ENCODE data around the gene HSP90AB1. TPM values are rescaled to one million over a fixed set of nuclear protein-coding genes. Genes with fewer than 3 reads are reported as not detected.
A peak's percentile ranks its signal among the peaks of the same experiment; 100 is the strongest.

HSP90AB1 gene
- total RNA-seq, 1 experiment from 2014 or later: 5,432 TPM

DNA sequence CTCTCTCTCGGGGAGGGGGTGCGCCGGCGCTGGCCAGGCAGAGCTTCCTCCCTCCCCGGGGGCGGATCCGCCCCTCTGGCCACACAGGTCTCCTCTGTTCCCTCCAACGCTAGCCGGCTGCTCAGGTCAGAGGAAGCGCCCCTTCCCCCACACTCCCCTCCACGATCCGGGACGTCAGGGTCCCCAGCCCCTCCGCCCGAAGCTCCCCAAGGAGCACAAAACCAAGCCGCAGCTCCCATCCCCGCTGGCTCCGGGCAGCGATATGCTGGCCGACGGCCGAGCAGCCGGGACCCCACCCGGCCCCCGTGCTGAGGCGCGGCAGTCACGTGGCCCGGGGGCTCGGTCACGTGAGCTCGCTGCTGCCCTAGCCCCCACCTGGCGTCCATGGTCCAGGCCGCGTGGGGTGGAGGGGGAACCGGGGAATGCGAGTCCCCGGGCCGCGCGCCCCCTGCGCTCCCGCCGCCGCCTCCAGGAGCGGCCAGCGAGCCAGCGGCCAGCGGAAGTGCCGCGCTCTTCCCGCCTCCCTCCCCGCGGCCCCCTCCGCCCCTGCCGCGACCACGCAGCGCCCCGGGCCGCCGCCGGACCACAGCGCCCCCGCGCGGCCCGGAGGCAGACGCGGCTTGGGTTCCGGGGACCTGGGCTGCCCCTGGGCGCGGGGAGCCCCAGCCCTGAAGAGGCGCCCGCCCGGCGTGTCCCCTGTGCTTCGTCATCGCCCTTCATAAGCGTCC, 10.3 kb downstream of the HSP90AB1 start, which contains the start of gene SLC35B2:
SLC35B2 (minus strand) TSS at position 504 of the 728 bp plus-strand sequence; CDS start at position 386, 118 bp downstream.
- peak; percentile 98 for DNase-seq
- H3K9me3 ChIP-seq: no peaks in the 10 kb centered on the region
- H3K4me3 ChIP-seq: peak within 1 kb of the TSS; percentile 96
- no peaks in the 10 kb centered on the region for H3K27me3 ChIP-seq
- peaks cover 72% of the 10 kb centered on the region for H3K36me3 ChIP-seq

DNA sequence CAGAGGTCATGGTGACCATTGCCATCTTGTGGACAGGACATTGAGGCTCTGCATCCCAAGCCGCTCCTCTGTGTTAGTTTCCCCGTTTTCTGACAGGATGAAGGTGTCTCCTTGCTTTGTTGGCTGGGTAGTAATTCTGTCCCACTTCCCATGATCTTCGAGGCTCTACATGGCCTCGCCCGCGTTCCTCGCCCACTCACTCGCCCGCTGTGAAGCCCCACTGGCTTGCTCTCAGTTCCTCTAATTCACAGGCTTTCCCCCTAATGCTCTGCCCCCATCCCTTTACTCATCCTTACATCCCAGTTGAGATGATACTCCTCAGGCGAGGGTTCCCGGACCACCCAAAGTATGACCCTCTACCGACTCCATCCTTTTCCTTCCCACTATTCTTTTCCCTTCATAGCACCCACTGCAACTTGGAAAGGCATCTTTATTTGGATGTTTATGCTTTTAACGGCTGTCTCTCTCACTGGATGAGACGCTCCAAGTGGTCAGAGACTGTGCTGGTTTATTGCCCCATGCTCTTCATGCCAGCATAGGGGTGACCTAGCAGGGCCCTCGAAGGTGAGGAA, 10.9 kb downstream of the HSP90AB1 start:
- Histone ChIP-seq H3K9me3 (no peaks in the 10 kb centered on the region), H3K4me3 (peak overlapping the region; percentile 96), H3K36me3 (peaks cover 67% of the 10 kb centered on the region), H3K27me3 (no peaks in the 10 kb centered on the region)
- no peak for DNase-seq

DNA sequence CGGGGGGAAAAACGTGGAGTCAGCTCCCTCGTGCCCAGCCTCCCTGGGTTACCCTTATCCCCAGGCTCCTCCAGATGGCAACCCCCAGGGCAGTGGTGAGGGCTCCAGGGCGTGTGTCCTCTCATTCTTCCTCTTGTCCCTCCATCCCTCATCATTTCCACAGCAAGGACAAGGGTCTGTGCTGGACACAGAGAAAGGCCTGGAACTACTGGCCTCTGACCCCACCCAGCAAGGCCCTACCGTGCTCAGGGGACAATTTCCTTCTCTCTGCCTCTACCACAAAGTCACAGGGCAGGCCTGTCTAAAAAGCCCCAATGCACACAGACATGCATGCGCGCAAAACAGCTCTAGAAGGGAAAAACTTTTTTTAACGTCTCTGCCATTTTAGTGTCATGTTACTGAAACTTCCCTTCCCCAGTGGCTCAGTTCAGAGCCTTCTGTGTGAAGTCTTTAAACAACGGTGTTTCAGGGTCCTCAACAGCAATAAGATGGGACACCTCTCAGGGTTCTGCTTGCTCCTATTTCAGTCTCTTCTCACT, 11.5 kb downstream of the HSP90AB1 start:
- Histone ChIP-seq H3K36me3 (peaks cover 61% of the 10 kb centered on the region), H3K4me3 (no peak overlapping the region), H3K9me3 (no peaks in the 10 kb centered on the region), H3K27me3 (no peaks in the 10 kb centered on the region)
- DNase-seq: no peak

DNA sequence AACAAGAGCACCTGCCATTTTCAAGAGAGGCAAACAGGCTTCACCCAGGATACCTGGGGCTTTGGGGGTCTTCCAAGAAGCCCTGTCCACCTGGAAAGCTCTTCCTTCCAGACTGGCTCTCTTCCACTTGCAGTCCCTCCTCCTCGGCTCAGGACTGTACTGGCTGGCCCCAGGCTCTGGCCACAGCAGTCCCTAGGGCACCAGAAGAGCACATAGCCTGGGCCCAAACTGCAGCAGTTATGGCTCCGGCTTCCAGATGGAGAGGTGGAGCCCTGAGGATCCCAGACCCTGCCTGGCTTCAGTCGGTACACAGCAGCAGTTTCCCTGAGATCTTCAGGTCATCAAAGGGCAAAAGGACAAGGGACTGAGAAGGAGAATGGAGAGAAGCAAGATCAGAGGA, 12.0 kb downstream of the HSP90AB1 start:
- DNase-seq: no peak
- no peak overlapping the region for H3K4me3 ChIP-seq
- H3K36me3 ChIP-seq: peaks cover 58% of the 10 kb centered on the region
- H3K9me3 ChIP-seq: no peaks in the 10 kb centered on the region
- no peaks in the 10 kb centered on the region for H3K27me3 ChIP-seq

DNA sequence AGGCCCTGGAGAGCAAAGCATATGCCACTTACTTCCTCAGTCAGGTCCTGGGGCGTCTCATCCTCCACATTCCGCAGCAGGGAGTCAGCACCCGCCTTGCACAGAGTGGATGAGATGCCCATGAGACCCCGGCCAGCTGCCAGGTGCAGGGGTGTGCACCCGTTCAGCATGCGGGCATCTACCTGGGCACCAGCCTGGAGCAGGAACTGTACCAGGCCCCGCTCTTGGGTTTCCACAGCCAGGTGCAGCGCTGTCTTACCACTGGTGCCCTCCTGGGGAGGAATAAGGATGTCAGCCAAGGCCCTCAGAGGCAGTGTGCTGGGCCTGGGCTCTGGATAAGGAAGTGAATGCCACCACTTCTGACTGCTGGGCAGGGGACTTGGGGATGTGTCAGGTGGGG, 13.1 kb downstream of the HSP90AB1 start:
- no peaks in the 10 kb centered on the region for H3K27me3 ChIP-seq

DNA sequence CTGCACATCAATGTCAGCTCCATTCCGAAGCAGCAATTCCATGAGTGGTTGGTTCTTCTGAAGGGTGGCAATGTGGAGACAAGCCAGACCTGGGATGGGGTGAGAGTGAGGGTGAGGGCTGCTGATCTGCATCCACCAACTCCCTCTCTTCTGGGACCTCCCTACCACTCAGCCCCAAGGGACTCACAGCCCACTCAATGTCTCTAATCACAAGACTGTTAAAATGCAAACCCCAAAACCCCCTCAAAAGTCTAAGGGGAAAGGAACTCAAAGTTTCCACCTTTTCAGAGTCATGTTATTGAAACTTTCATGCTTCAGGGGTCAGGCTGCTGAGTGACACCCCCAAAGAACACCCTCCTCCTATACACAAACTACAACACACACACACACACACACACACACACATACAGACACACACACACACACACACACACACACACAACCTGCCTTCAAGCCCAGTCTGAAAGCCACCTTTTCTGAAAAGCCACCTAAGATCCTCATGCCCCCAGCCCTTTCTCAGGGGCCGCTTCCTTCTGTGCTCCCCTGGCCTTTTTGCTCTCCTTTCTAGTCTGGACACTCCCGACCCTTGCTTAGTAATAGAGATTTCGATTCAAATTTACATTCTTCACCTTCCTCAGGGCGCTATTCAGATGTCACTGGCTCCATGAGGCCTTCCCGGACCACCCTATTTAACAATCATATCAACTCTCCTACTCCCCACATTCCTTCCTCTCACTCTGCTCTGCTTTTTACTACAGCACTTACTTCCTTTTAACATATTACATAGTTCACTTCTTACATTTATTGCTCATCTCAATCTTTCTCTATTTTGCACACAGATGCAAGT, 13.8 kb downstream of the HSP90AB1 start:
- Histone ChIP-seq H3K4me3 (no peak overlapping the region), H3K9me3 (no peaks in the 10 kb centered on the region), H3K36me3 (peaks cover 40% of the 10 kb centered on the region), H3K27me3 (no peaks in the 10 kb centered on the region)
- DNase-seq: no peak

More for the DNA sequence above, 13.1 kb downstream of the HSP90AB1 start:
- no peaks in the 10 kb centered on the region for H3K9me3 ChIP-seq
- DNase-seq: no peak
- no peak overlapping the region for H3K4me3 ChIP-seq
- H3K36me3 ChIP-seq: peaks cover 47% of the 10 kb centered on the region

DNA sequence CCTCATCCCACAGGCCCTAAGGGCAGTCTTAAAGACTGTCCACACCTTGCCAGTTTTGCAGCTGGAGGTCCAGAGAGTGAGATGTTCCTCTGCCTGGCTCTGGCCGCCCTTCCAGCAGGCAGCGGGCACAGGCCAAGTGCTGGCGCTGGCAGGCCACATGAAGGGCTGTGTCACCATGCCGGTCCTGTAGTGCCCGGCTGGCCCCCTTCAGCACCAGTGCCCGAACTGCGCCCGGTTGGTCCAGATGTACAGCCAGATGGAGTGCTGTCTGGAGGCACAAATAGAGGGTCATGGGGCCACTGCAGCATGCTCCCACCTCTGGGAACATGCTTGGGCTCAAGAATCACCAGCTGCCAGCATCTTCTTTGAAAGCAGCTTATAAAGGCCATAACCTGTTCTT, 14.7 kb downstream of the HSP90AB1 start:
- no peak for DNase-seq
- no peaks in the 10 kb centered on the region for H3K9me3 ChIP-seq
- peaks cover under 1% of the 10 kb centered on the region; the same call in 1 of the 2 replicates for H3K27me3 ChIP-seq
- H3K36me3 ChIP-seq: peaks cover 31% of the 10 kb centered on the region
- no peak overlapping the region for H3K4me3 ChIP-seq

DNA sequence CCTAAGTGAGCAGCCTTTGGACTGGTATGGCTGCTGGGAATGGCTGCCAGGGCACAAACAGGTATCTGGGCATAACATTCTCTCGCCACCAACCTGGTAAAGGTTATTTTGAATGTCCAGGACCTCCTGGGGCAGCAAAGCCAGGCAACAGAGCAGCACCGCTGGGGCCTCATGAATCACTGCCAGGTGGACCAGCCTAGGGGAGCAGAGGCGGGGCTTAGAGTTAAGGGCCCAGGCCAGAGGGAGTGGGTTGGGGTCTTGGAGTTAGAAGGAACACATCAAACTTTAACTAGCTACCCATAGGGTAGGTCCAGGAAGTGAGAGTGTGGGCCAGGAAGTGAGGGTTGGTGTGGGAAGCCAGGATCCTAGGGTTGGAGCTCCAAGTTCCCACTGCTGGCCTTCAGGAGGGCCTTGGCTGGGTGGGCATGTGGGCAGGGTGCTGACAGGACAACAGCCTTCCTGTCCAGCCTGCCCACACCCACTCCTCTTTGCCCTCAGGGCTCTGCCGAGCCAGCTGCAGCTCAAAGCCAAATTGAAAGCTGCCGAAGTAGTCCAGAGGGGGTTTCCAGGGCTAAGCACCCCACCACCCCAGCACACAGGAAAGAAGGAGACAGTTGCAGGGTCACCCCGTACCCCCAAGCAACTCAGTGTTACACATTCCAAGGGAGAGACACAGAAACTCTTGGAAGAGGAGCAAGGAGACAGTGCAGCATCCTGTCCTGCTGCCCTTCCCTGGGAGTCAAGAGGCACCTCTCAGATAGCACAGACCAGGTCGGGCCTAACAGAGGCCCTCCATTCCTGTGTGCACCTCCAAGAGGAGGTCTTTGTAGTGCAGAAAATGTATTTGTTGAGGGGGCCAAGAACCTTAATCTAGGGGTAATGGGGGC, 15.8 kb downstream of the HSP90AB1 start:
- Histone ChIP-seq H3K36me3 (peaks cover 25% of the 10 kb centered on the region), H3K4me3 (no peak overlapping the region), H3K9me3 (no peaks in the 10 kb centered on the region), H3K27me3 (peaks cover 4% of the 10 kb centered on the region)
- no peak for DNase-seq

DNA sequence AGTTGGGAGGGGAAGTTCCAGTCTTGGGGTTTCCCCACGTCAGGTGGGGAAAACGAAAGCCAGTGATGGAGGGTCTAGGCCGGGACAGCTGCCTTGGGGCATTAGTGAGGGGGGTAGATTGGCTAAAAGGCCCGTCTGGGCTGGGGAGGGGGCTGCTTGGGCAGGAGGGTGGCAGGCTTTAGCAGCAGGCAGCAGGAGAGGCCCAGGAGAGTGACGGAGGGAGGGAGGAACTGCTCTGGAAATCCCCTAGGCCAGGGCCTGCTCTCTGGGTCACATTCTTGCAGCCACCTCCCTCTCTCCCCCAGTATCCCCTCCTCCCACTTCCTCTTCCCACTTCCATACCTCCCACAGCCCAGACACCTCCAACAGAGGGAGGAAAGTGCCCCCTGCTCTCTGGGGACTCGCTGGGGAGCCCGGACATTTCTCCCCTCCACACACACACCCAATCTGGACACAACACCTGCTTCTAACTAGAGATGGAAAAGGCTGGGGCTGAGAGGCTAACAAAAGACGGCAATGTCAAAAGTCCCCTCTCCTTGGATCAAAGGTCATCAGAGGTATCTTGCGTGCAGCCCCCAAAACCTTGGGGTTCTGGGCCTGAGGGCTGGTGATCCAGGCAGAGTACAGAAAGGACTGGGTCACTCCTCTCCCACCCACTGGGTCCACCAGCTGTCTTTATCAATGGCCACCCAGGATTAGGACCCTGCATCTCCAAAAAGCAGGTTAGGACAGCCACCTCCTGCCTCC, 16.6 kb downstream of the HSP90AB1 start:
- Histone ChIP-seq H3K36me3 (peaks cover 25% of the 10 kb centered on the region), H3K27me3 (peaks cover 8% of the 10 kb centered on the region), H3K4me3 (no peak overlapping the region; the same call in 1 of the 2 replicates), H3K9me3 (no peaks in the 10 kb centered on the region)
- DNase-seq: peak; percentile 53

DNA sequence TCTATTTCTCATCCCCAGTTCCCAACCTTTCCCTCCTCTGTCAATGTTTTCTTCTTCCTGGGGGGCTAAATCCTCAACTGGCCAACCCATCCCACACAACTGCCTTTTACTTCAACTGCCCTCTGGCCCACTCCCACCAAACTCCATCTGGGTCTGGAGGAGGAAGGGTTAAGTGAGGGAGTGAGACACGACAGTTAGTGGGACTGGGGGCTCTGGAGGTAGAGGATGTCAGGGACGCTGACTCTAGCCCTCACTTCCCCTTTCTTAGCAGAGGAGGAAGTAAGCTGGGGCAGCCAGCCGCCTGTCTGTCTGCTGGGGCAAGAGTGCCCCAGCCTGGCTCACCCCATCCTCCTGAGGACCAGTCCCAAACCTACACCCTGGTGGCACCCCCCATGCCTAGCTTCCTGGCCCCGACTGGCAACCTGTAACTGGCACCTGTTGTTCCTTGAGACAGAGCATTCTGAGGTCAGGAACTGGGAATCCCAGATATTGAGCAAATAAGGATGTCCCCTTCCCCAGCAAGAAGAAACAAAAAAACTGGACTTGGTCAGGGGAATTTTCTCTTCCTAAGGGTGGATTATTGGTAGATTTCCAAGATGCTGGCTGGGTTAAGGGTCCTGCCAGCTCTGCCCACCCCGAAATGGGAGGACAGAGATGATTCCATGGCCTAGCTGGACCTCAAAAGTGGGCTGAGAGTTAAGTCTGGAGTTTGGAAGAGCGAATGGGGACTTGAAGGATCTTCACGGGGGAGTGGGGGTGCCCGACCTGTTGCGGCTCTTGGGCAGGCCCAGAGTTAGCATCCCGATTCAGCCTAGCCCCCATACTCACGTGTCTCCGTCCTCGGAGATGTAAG, 17.5 kb downstream of the HSP90AB1 start:
- Histone ChIP-seq H3K27me3 (peaks cover 17% of the 10 kb centered on the region), H3K9me3 (no peaks in the 10 kb centered on the region), H3K36me3 (peaks cover 22% of the 10 kb centered on the region), H3K4me3 (peak overlapping the region; percentile 72)
- no peak for DNase-seq

DNA sequence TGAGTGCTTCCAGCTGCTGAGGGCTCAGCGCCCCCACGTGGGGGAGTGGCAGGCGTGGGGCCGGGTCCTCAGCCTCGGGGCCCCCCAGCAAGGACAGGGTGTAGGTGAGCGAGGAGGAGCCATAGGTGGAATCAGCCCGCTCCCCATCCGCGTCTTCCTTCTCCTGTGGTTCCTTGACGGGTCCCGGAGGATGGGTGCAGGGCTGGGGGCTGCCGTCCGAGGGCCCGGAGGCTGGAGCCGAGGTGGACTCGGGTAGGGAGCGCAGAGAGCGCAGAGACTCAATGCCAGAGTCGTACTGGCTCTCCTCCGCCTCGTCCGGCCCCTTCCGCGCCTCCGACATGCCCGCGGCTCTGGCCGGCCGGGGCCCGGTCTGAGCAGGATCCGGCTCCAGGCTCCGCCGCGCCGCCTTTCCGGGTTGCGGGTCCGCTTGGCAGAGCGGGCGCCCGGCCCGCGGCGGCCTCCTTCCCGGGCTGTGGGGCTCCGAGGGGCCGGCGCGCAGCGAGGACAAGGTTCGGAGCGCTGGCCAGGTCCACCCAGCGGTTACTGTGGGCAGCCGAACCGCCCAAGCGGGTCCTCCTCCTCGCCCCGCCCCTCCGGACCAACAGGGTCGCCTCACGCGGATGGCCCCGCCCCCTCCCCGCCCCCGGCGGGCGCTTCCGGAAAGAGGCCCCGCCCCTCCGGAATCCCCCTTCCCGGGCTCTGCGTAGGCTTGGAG, 18.3 kb downstream of the HSP90AB1 start, which contains the start of gene NFKBIE:
NFKBIE (minus strand) TSS at position 545 of the 715 bp plus-strand sequence; CDS start at position 340, 205 bp downstream.
- H3K27me3 ChIP-seq: peaks cover 25% of the 10 kb centered on the region
- peak; percentile 100 for DNase-seq
- H3K4me3 ChIP-seq: peak within 1 kb of the TSS; percentile 72
- H3K9me3 ChIP-seq: no peaks in the 10 kb centered on the region
- peaks cover 16% of the 10 kb centered on the region for H3K36me3 ChIP-seq

DNA sequence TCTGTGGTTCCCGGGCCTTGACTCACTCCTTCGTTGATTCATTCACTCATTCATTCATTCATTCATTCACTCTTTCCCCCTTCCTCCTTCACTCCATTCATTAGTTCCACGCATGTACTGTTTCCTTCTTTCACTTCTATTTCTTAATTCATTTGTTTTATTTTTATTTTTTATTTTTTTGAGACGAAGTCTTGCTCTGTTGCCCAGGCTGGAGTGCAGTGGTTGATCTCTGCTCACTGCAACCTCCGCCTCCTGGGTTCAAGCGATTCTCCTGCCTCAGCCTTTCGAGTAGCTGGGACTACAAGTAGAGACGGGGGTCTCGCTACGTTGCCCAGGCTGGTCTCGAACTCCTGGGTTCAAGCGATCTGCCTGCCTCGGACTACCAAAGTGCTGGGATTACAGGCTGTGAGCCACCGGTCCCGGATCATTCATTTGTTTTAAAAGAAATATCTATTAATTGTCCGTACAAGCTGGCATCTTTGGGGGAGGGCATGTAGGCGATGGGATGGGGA, 18.9 kb downstream of the HSP90AB1 start:
- peaks cover 15% of the 10 kb centered on the region for H3K36me3 ChIP-seq
- no peaks in the 10 kb centered on the region for H3K9me3 ChIP-seq
- no peak for DNase-seq
- peaks cover 25% of the 10 kb centered on the region for H3K27me3 ChIP-seq
- peak overlapping the region; percentile 72 for H3K4me3 ChIP-seq

DNA sequence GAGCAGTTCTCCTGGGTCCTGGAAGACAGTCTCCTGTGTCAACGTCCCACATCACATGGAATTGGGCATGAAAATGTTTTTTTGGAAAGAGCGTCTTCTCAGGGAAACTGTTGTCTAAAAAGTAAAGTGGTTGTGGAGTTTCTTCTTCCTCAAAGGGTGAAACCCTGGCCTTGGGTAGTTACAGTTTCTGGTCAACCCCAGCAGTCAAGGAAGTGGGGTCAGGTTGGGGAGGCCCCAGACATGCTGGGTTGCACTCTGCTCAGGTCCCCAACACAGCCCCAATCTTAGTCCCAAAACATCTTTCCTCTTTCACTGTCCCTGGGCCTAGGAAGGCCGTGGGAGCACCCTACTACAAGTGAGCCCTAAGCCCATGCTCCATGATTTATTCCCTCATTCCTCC, 19.4 kb downstream of the HSP90AB1 start:
- Histone ChIP-seq H3K4me3 (no peak overlapping the region), H3K36me3 (peaks cover 10% of the 10 kb centered on the region), H3K27me3 (peaks cover 29% of the 10 kb centered on the region), H3K9me3 (no peaks in the 10 kb centered on the region)
- no peak for DNase-seq

DNA sequence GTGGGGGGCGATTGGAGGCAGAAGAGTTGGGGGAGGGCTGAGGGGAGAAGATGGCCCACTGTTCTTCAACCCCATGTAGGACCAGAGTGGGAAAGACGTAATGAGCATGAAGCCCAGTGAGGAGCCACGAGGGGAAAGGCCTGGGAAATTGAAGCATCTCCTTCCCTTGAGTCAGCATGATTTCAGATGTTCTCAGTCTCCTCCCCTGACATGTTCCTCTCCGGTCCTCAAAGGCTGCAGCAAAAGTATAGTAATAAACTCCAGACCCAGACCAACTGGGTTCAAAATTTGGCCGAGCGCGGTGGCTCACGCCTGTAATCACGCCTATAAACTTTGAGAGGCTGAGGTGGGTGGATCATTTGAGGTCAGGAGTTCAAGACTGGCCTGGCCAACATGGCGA, 20.4 kb downstream of the HSP90AB1 start:
- H3K9me3 ChIP-seq: no peaks in the 10 kb centered on the region
- no peak overlapping the region for H3K4me3 ChIP-seq
- no peak for DNase-seq
- H3K36me3 ChIP-seq: peaks cover 3% of the 10 kb centered on the region; the same call in 1 of the 2 replicates
- peaks cover 36% of the 10 kb centered on the region for H3K27me3 ChIP-seq
